GM19043 (cell line): ENCODE measurements around the gene GOLGA8J.
"Not testable (repeated sequence)": the region's sequence is repeated elsewhere in the genome, so short reads cannot be mapped to it uniquely, and the experiment has no call there.

Source experiments
- ATAC-seq: cut with Tn5 transposase; IDR thresholded peaks from one replicate; pipeline ENCODE4 v1.9.1; 2021; ENCODE audit warnings: low read depth; ENCODE audit not compliant: unreplicated experiment

The GOLGA8J gene

GRCh38 chr15:30073915-30074314 lies 8.8 kb upstream of the GOLGA8J start:
- no peak for ATAC-seq

- ATAC-seq = not testable (repeated sequence)
Observed at GRCh38 chr15:30080816-30081215, 1.9 kb upstream of the GOLGA8J start.

DNA sequence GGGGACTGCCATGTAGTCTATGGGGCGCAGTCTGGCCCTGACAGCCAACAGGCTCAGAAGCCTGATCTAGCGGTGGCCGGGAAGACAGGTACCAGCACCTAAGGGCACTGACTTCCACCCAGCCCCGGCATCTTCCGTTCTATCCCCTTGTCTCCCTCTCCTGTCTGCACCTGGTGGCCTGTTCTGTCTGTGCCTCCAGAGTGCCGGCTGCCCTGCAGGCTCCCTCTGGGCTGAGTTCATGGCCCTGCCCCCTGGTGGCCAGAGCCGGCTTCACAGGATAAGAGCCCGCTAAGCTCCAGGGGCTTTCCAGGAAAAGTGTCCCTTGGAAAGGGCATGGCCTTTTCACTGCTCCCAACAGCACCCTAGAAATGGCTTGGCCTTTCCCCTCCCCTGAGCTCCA lies 15.1 kb downstream of the GOLGA8J start:
- ATAC-seq = not testable (repeated sequence)

DNA sequence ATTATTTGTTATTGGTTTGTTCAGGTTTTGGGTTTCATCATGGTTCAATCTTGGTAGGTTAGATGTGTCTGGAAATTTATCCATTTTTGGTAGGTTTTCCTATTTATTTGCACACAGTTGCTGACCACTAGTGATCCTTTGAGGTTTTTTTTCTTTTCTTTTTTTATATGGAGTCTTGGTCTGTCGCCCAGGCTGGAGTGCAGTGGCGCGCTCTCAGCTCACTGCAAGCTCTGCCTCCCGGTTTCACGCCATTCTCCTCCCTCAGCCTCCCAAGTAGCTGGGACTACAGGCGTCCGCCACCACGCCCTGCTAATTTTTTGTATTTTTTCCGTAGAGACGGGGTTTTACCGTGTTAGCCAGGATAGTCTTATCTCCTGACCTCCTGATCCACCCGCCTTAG lies 20.1 kb downstream of the GOLGA8J start:
- ATAC-seq = not testable (repeated sequence)

GRCh38 chr15:30103941-30104507 lies 21.3 kb downstream of the GOLGA8J start:
- ATAC-seq = not testable (repeated sequence)

DNA sequence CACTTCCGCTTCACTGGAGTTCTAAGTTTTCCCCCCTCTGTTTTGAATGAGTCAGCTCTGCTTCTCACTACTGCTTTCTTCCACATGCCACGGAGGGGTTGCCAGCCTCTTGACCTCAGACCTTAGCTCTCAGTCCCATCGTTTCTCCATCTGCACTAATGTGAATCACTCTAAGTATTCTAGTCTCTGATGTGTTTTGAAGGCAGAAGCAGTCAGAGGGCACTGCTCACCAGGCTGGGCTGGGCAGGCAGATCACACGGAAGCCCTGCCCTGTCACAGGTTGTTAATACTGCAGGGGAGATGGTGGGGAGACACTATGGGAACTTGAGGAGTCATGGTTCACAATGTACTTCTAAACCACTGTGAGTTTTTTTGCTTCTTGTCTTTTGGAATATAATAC lies 27.8 kb downstream of the GOLGA8J start:
- ATAC-seq = not testable (repeated sequence)

- not testable (repeated sequence) for ATAC-seq
Observed at GRCh38 chr15:30130066-30130465, 47.3 kb downstream of the GOLGA8J start.

DNA sequence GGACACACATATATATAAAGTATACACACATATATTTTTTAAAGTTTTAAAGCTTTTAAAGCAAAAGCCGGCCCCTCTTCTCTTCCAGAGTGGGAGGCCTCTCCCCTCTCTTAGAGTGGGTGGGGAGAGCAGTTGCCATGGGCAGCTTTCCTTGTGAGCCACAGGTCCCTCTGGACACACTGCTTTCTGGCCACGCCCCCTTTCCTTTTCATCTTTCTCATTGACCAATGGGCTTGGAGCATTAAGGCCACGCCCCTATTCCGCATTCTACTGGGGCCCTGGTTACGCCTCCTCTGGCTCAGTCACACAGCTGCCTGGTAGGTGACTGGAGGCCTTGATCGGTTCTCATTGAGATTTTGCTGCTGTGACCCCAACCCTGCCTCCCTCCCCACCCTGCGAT lies 52.0 kb downstream of the GOLGA8J start, which contains the start of gene GOLGA8T:
GOLGA8T (plus strand) TSS at position 301 of the 400 bp plus-strand sequence; CDS start at position 399, 98 bp downstream.
- ATAC-seq = not testable (repeated sequence)
